CD4-positive, alpha-beta T cell (primary cell): ENCODE results near the gene VSIG10L2. TPM values are rescaled to one million over a fixed set of nuclear protein-coding genes. Genes with fewer than 3 reads are reported as not detected.

ENCODE experiments used
- ATAC-seq: fragments of 200-7000 bp; cut with Tn5 transposase; one replicate; pipeline ENCODE4 v1.10.0; 2022; ENCODE audit warnings: mild to moderate bottlenecking; ENCODE audit not compliant: poor library complexity
- CTCF ChIA-PET: fragments of 350-600 bp; sonication (Branson Sonifier 250); formaldehyde crosslinking; loops from one replicate; lab custom pipeline; 2021; ENCODE audit warnings: antibody characterized with exemption, inconsistent platforms; lab: Charles Lee
- POLR2A ChIA-PET: fragments of 350-600 bp; sonication (Branson Sonifier 250); formaldehyde crosslinking; loops from one replicate; lab custom pipeline; 2021; ENCODE audit warnings: antibody characterized with exemption, inconsistent platforms; lab: Charles Lee
- DNase-seq, 14 experiments: peaks; one replicate each; pipeline ENCODE4 v3.0.0-alpha.2; 2013 to 2020; ENCODE audit warnings: mixed read lengths in 2 of 14
- H3K27ac ChIP-seq, 2 donors: one replicate each; pipeline versions ENCODE4 v1.5.1 to v1.7.0; 2013; ENCODE audit warnings: low read length in 2 of 2, low read depth in 1 of 2, mild to moderate bottlenecking in 1 of 2
- H3K27me3 ChIP-seq, 2 experiments: 1 replicate in 1 of 2; 2 replicates in 1 of 2; pipeline versions ENCODE4 v1.6.1 to v1.7.0; 2013; ENCODE audit warnings: low read length in 2 of 2, control low read depth in 1 of 2, mild to moderate bottlenecking in 1 of 2, moderate library complexity in 1 of 2; ENCODE audit not compliant: insufficient read depth in 2 of 2, control insufficient read depth in 1 of 2
- H3K36me3 ChIP-seq: one replicate; pipeline ENCODE4 v1.6.1; 2013; ENCODE audit warnings: low read length, control low read depth; ENCODE audit not compliant: insufficient read depth
- H3K4me1 ChIP-seq: one replicate; pipeline ENCODE4 v1.6.1; 2013; ENCODE audit warnings: low read length, control low read depth; ENCODE audit not compliant: insufficient read depth
- H3K4me3 ChIP-seq: one replicate; pipeline ENCODE4 v1.5.1; 2013; ENCODE audit warnings: mild to moderate bottlenecking, low read length, moderate library complexity
- H3K9me3 ChIP-seq, 2 experiments: 1 replicate in 1 of 2; 2 replicates in 1 of 2; pipeline versions ENCODE4 v1.6.1 to v1.7.0; 2013; ENCODE audit warnings: low read length in 2 of 2, mild to moderate bottlenecking in 2 of 2, control low read depth in 1 of 2, moderate library complexity in 1 of 2; ENCODE audit not compliant: control insufficient read depth in 1 of 2, insufficient read depth in 1 of 2
- H3K27ac Mint-ChIP-seq: one replicate; pipeline ENCODE4 v1.8.0; 2020; ENCODE audit warnings: mixed read lengths
- H3K27me3 Mint-ChIP-seq: one replicate; pipeline ENCODE4 v1.8.0; 2021; ENCODE audit warnings: mixed read lengths
- H3K36me3 Mint-ChIP-seq: one replicate; pipeline ENCODE4 v1.8.0; 2021; ENCODE audit warnings: low read depth, mixed read lengths
- H3K4me1 Mint-ChIP-seq: one replicate; pipeline ENCODE4 v1.8.0; 2021; ENCODE audit warnings: low read depth, mixed read lengths
- H3K4me3 Mint-ChIP-seq: one replicate; pipeline ENCODE4 v1.8.0; 2020; ENCODE audit warnings: mild to moderate bottlenecking, mixed read lengths
- H3K9me3 Mint-ChIP-seq: one replicate; pipeline ENCODE4 v1.8.0; 2020; ENCODE audit warnings: mixed read lengths
- CTCF ChIP-seq: fragments of 200-600 bp; IDR thresholded peaks from one replicate; pipeline ENCODE4 v1.8.0; 2022; ENCODE audit warnings: antibody characterized with exemption, mild to moderate bottlenecking
- intact Hi-C, 2 experiments: fragments of 100-400 bp; cut with DNase I in 1 of 2; cut with micrococcal nuclease in 1 of 2; formaldehyde crosslinking; loops; one replicate each; pipeline versions ENCODE4 v1.15.1 to v1.9.0; 2023 to 2025; cut with DNase I, micrococcal nuclease
- total RNA-seq, 174 experiments: library from RNA in 2 of 174; stranded (reverse) in 2 of 174; gene quantifications; one replicate each; pipeline ENCODE4 v1.2.3 and lab custom pipeline; 2021 to 2026

The VSIG10L2 gene
- total RNA-seq, 2 experiments from 2014 or later = not detected

- no peak overlapping the region for H3K4me3 Mint-ChIP-seq
- H3K27me3 ChIP-seq = peaks cover 0 to 3% of the 10 kb centered on the region in 2 experiments
- H3K9me3 Mint-ChIP-seq = no peaks in the 10 kb centered on the region
- H3K36me3 ChIP-seq = no peaks in the 10 kb centered on the region
- TF ChIP-seq CTCF = no peak
- intact Hi-C loops = no loop called here
- H3K27ac Mint-ChIP-seq = no peak overlapping the region
- no peak overlapping the region for H3K27ac ChIP-seq
- H3K36me3 Mint-ChIP-seq = no peaks in the 10 kb centered on the region
- H3K9me3 ChIP-seq = no peaks in the 10 kb centered on the region
- peaks cover 7% of the 10 kb centered on the region for H3K4me1 ChIP-seq
- peaks cover 6% of the 10 kb centered on the region for H3K4me1 Mint-ChIP-seq
- CTCF ChIA-PET = no interaction called here
- POLR2A ChIA-PET = no interaction called here
- DNase-seq = no peak
- no peak for ATAC-seq
- H3K4me3 ChIP-seq = no peak overlapping the region
- no peaks in the 10 kb centered on the region for H3K27me3 Mint-ChIP-seq
These were observed 640 bp upstream of the VSIG10L2 start for GRCh38 chr11:125945011-125945796.

- Mint-ChIP-seq H3K27me3 (no peaks in the 10 kb centered on the region), H3K9me3 (no peaks in the 10 kb centered on the region), H3K4me1 (peaks cover 6% of the 10 kb centered on the region), H3K27ac (no peak overlapping the region), H3K4me3 (no peak overlapping the region), H3K36me3 (no peaks in the 10 kb centered on the region)
- Histone ChIP-seq H3K4me3 (no peak overlapping the region), H3K36me3 (no peaks in the 10 kb centered on the region), H3K27ac (no peak overlapping the region), H3K27me3 (peaks cover 0 to 3% of the 10 kb centered on the region in 2 experiments), H3K9me3 (no peaks in the 10 kb centered on the region), H3K4me1 (peaks cover 6% of the 10 kb centered on the region)
- CTCF ChIA-PET = no interaction called here
- TF ChIP-seq CTCF = no peak
- intact Hi-C loops = no loop called here
- POLR2A ChIA-PET = no interaction called here
- DNase-seq = no peak
- ATAC-seq = no peak
These were observed 1.0 kb downstream of the VSIG10L2 start for GRCh38 chr11:125946712-125947418.

GRCh38 chr11:125947419-125948277 lies 1.8 kb downstream of the VSIG10L2 start:
- Mint-ChIP-seq H3K36me3 (no peaks in the 10 kb centered on the region), H3K27me3 (no peaks in the 10 kb centered on the region), H3K4me1 (no peaks in the 10 kb centered on the region), H3K9me3 (no peaks in the 10 kb centered on the region), H3K27ac (no peak overlapping the region), H3K4me3 (no peak overlapping the region)
- ATAC-seq = no peak
- ChIA-PET CTCF (no interaction called here), POLR2A (no interaction called here)
- H3K27ac ChIP-seq = no peak overlapping the region
- no peak overlapping the region for H3K4me3 ChIP-seq
- H3K9me3 ChIP-seq = no peaks in the 10 kb centered on the region
- TF ChIP-seq CTCF = no peak
- H3K36me3 ChIP-seq = no peaks in the 10 kb centered on the region
- DNase-seq = no peak
- H3K27me3 ChIP-seq = peaks cover 0 to 3% of the 10 kb centered on the region in 2 experiments
- intact Hi-C loops = no loop called here
- H3K4me1 ChIP-seq = no peaks in the 10 kb centered on the region
